ENCODE measurements around the gene BSN.

The BSN gene

DNA sequence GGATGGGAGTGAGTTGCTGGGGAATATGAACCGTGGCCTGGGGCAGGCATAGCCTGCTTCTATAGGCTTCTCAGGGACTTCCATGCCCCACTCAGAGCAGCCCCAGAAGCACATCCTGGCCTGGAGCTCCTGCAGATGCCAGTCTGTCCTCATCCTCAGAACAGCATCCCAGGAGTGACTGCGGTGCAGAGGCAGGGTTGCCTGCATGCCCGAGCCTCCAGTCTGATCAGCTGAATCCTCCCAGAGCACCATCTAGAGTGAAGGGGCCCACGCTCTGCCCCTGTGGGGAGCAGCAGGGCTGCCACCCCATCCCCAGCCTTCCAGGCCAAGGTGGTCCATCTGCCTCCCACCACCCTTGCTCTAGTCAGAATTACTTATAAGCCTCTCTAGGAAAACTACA is 75.2 kb downstream of the BSN start:
- no peak for DNase-seq

DNA sequence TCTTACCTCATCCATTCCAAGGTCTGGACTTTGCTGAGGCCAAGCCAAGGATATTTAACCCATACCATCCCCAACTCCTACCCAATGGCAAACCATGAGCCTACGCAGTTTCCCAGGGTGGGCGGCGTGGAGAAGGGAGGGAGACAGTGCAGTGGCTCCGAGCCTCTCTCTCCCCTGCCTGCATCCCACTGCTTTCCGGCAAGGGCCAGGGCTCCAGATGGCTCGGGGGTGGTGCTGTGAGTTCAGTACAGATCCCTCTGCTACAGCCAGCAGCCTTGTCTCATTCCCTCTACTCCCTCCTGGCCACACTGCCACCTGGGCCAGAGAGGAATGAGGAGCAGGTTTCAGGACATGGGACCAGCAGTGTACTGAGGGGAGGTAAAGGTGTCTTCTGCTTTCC is 75.6 kb downstream of the BSN start:
- no peak for DNase-seq

DNA sequence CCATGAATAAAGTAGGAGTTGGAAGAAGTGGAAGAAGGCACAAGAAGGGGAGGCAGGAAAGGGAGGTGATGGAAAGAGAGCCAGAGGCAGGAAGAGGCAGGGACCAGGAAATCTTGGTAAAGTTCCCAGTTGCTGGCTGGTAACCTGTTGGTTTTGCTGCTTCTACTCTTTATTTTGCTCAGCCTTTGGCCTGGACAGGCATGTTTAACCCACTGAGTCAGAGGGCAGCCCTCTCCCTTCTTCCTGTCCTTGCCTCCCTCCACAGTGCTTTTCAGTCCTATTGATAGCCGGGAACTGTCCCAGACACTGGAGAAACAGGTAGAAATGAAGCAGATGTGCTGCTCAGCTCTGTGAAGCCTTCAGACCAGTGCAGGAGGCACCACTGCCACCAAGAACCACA is 76.5 kb downstream of the BSN start:
- DNase-seq: no peak

DNA sequence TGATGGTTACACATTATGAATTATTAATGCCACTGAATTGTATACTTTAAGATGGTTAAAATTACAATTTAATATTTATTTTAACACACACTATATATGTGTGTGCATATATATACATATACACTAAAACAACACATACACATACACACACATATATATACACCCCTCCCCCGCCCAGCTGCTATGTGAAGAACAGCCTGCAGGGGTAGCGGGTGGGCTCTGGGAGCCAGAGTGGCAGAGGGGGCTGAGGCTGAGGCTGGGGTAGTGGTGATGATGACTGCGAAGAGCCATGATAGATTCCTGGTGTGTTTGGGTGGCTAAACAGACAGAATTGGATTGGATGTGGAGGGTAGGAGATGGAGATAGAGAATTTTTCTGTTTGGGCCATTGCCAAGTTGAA is 80.5 kb downstream of the BSN start:
- no peak for DNase-seq

- no peak for DNase-seq
These were observed 82.8 kb downstream of the BSN start for GRCh38 chr3:49636883-49637609.

DNA sequence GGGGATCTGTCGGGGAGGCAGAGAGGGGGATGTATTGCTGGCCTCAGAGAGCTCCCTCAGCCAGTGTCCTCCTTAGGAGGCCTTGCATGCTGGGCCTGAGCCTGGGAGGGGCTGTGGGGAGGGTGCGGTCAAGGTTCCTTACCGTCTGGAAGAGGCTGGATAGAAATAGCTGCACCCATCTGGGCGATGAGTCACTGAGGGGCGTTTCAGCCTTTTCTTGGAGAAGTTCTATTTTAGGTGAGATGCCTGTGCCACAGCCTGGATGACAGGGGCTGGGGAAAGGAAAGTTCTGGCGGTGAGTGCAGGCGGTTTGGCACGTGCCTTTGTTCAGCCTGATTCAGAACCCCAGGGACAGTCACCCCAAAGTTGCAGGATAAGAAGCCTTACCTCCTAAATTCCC is 84.2 kb downstream of the BSN start:
- no peak for DNase-seq

GRCh38 chr3:49639551-49639950 is 85.3 kb downstream of the BSN start:
- no peak for DNase-seq

GRCh38 chr3:49641292-49641691 is 87.0 kb downstream of the BSN start:
- DNase-seq: no peak

DNA sequence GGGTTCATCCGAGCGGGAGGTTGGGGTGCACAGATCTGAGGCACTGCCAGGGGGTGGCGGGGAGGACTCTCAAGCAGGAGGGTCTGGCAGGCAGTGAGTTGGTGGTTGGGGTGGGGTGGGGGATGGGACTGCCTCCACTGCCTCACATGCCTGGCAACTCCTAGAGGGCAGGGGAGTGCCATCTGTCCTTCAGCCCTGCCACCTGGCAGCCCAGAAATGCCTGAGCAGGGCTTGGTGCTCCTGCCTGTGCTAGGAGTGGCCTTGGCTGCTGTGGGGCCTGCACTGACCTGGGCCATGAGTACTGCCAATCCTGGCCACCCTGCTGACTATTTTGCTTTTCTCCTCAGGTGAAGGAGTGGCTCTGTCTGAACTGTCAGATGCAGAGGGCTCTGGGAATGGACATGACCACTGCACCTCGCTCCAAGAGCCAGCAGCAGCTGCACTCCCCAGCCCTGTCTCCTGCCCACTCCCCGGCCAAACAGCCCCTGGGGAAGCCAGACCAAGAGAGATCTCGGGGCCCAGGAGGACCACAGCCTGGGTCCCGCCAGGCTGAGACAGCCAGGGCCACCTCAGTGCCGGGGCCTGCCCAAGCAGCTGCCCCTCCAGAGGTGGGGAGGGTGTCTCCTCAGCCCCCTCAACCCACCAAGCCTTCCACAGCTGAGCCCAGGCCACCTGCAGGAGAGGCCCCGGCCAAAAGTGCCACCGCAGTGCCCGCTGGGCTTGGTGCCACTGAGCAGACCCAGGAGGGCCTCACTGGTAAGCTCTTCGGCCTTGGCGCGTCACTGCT is 87.8 kb downstream of the BSN start:
- no peak for DNase-seq

DNA sequence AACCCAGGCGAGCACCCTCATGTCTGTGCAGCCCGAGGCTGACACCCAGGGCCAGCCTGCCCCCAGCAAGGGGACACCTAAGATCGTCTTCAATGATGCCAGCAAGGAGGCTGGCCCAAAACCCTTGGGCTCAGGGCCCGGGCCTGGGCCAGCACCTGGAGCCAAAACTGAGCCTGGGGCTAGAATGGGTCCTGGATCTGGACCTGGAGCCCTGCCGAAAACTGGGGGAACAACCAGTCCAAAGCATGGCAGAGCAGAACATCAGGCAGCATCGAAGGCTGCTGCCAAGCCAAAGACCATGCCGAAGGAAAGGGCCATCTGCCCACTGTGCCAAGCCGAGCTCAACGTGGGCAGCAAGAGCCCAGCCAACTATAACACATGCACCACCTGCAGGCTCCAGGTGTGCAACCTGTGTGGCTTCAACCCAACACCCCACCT is 88.5 kb downstream of the BSN start:
- no peak for DNase-seq

DNA sequence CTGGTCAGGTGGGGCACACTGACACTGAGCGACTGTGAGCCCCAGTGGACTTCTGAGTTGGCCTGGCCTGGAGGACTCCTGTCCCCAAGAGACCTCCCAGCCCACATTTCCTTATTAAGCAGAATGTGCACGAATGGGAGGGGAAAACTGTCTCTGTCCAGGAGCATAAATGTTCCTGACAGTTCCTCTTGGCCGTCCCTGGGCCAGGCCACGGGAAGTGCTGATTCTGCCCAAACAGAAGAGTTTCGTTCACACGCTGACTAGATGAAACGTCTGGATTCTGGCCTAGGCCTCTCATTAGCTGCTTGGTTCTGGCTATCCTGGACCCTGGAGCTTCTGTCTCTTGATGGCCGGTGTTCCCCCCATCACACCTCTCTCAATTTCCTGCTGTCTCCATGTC is 90.4 kb downstream of the BSN start:
- DNase-seq: no peak

- no peak for DNase-seq
These were observed 92.0 kb downstream of the BSN start for GRCh38 chr3:49646236-49646635.

- DNase-seq: no peak
These were observed 93.5 kb downstream of the BSN start for GRCh38 chr3:49647741-49648140.

DNA sequence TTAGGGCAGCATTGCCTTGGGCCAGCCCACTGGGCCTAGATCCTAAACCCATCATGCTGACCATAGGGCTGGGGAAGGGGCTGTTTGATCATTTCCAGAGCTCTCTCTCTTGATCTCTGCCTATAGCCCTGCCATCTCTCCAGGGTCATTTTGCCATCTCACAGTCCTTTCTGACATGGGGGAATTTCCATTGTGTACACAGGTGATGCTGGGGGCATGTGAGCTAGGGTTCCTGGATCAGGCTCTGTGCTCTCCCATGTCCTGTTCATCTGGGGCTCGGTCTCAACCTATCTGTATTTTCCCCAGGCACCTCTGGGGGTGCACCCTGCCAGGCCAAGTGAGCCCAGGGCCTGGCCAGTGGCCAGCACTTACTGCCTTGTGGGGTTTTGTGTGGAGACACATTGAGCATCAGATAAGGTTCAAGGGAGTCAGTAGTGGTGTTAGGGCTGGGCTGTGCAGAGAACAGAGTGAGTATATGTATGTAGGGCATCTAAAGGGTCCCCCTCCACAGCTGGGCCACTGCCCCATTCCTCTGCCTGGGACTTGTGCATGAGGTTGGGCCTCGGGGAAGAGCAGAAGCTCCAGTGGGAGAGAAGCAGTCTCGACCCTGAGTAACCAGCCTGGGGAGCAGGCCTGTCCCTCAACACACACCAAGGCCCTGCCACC is 94.2 kb downstream of the BSN start:
- DNase-seq: no peak

DNA sequence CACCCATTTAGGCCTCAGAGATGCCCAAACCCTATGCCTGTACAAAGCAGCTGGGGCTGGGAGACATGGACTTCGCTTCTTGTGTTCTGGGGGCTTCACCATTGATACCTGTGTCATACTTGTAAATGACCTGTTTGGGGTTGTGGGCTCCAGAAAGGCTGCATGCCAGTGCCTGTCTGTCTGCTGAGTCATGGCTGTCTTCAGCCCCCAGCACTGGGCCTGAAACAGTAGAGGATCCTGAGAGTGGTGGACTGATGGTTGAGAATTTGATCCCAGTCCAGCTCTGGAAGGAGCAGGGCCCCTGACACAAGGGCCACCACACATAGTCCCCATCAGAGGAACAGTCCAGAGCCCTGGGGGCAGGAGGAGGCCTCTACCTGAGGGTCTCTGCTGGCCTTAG is 95.3 kb downstream of the BSN start:
- no peak for DNase-seq

- DNase-seq: no peak
These were observed 95.9 kb downstream of the BSN start for GRCh38 chr3:49650177-49650576.

DNA sequence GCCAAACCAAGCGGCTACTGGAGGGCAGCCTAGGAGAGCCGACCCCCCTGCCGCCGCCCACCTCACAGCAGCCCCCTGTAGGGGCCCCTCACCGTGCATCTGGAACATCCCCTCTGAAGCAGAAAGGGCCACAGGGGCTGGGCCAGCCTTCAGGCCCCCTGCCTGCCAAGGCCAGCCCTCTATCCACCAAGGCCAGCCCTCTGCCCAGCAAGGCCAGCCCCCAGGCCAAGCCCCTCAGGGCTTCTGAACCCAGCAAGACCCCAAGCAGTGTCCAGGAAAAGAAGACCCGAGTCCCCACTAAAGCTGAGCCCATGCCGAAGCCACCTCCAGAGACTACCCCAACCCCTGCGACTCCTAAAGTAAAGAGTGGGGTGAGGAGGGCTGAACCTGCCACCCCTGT is 96.4 kb downstream of the BSN start:
- DNase-seq: no peak

DNA sequence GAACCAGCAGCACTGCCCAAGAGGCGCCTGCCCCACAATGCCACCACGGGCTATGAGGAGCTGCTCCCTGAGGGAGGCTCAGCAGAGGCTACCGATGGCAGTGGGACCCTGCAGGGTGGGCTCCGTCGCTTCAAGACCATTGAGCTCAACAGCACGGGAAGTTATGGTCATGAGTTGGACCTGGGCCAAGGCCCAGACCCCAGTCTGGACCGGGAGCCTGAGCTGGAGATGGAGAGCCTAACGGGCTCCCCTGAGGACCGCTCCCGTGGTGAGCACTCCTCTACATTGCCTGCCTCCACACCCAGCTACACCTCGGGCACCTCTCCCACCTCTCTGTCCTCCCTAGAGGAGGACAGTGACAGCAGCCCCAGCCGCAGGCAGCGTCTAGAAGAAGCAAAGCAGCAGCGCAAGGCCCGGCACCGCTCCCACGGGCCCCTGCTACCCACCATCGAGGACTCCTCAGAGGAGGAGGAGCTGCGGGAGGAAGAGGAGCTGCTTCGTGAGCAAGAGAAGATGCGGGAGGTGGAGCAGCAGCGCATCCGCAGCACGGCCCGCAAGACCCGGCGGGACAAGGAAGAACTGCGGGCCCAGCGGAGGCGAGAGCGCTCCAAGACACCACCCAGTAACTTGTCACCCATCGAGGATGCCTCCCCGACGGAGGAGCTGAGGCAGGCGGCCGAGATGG is 98.1 kb downstream of the BSN start:
- no peak for DNase-seq

DNA sequence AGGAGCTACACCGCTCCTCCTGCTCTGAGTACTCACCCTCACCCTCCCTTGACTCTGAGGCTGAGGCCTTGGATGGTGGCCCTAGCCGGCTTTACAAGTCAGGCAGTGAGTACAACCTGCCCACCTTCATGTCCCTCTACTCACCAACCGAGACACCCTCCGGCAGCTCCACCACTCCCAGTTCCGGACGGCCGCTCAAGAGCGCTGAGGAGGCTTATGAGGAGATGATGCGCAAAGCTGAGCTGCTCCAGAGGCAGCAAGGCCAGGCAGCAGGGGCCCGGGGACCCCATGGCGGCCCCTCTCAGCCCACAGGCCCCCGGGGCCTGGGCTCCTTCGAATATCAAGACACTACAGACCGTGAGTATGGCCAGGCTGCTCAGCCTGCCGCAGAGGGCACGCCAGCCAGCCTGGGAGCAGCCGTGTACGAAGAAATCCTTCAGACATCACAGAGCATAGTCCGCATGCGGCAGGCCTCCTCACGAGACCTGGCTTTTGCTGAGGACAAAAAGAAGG is 98.7 kb downstream of the BSN start:
- DNase-seq: no peak

DNA sequence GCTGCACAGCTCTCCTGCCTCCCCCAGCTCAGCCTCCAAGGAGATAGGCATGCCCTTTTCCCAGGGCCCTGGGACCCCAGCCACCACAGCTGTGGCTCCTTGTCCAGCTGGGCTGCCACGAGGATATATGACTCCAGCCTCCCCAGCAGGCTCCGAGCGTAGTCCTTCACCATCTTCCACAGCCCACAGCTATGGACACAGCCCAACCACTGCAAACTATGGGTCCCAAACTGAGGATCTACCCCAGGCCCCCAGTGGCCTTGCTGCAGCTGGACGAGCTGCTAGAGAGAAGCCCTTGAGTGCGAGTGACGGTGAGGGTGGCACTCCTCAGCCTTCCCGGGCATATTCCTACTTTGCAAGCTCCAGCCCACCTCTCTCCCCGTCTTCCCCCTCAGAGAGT is 99.3 kb downstream of the BSN start:
- DNase-seq: no peak

DNA sequence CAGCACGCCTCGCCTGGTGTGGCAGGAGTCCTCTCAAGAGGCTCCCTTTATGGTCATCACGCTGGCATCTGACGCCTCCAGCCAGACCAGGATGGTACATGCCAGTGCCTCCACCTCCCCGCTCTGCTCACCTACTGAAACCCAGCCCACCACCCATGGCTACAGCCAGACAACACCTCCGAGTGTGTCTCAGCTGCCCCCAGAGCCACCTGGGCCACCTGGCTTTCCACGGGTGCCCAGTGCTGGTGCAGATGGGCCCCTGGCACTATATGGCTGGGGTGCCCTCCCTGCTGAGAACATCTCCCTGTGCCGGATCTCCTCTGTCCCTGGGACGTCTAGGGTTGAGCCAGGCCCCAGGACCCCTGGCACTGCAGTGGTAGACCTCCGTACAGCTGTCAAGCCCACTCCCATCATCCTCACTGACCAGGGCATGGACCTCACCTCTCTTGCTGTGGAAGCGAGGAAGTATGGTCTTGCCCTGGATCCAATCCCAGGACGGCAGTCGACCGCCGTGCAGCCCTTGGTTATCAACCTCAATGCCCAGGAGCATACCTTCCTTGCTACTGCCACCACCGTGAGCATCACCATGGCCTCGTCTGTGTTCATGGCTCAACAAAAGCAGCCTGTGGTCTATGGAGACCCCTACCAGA is 100.0 kb downstream of the BSN start:
- DNase-seq: no peak

GRCh38 chr3:49654955-49655556 is 100.8 kb downstream of the BSN start:
- no peak for DNase-seq
